T-helper 17 cell (primary cell): ENCODE measurements around the gene AKT3. TPM values are rescaled to one million over a fixed set of nuclear protein-coding genes. Genes with fewer than 3 reads are reported as not detected.

Experiments used
- ATAC-seq: fragments of 150-1000 bp; cut with Tn5 transposase; 2 replicates; pipeline ENCODE4 v1.10.0; 2021; ENCODE audit warnings: mild to moderate bottlenecking, moderate library complexity
- DNase-seq, 3 donors: peaks; one replicate each; pipeline versions ENCODE4 v3.0.0 to v3.0.0-alpha.2; 2020 to 2021
- H3K9me3 ChIP-seq: one replicate; pipeline ENCODE4 v1.7.0; 2013; ENCODE audit warnings: low read length, mild to moderate bottlenecking; ENCODE audit not compliant: control insufficient read depth, poor library complexity, severe bottlenecking
- H3K27ac Mint-ChIP-seq: one replicate; pipeline ENCODE4 v1.8.0; 2022; ENCODE audit warnings: mild to moderate bottlenecking, moderate library complexity, mixed read lengths
- H3K27me3 Mint-ChIP-seq: one replicate; pipeline ENCODE4 v1.8.0; 2022; ENCODE audit warnings: mixed read lengths
- H3K36me3 Mint-ChIP-seq: one replicate; pipeline ENCODE4 v1.8.0; 2022; ENCODE audit warnings: low read depth, mixed read lengths
- H3K4me1 Mint-ChIP-seq: one replicate; pipeline ENCODE4 v1.8.0; 2022; ENCODE audit warnings: mild to moderate bottlenecking, mixed read lengths
- H3K4me3 Mint-ChIP-seq: one replicate; pipeline ENCODE4 v1.8.0; 2022; ENCODE audit warnings: mild to moderate bottlenecking, moderate library complexity, mixed read lengths
- total RNA-seq, 4 donors: library from RNA in 2 of 4; stranded (reverse) in 2 of 4; gene quantifications; one replicate each; pipeline ENCODE4 v1.2.3 and lab custom pipeline; 2022 to 2026

The AKT3 gene
- total RNA-seq, 2 donors from 2014 or later: 96.0 to 103 TPM

DNA sequence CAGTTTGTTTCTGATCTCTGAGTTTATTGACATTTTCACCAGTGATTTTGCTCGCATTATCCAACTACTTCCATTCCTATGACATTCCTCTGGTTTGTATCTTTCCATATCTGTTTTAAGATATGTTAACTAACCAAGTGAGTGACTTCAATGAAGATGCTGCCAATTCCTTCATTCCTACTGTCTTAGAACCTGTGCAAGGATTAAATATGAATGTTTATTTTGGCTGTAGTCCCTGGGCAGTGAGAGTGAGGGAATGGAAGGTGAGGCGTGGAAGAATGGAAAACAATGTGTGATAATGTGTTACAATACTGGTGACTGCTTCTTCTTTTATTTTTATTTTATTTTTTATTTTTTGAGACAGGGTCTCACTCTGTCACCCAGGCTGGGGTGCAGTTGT is 411.2 kb downstream of the AKT3 start:
- no peak for DNase-seq
- peaks cover 9% of the 10 kb centered on the region for H3K4me1 Mint-ChIP-seq
- no peaks in the 10 kb centered on the region for H3K27me3 Mint-ChIP-seq
- H3K9me3 ChIP-seq: no peaks in the 10 kb centered on the region
- no peak for ATAC-seq
- no peak overlapping the region for H3K27ac Mint-ChIP-seq
- no peak overlapping the region for H3K4me3 Mint-ChIP-seq
- H3K36me3 Mint-ChIP-seq: peaks cover 5% of the 10 kb centered on the region

Other genes with a start within 250 kb of the AKT3 start
- gene ZBTB18, start 201.0 kb upstream of the AKT3 start, total RNA-seq: 10 to 100 TPM; 26.3 to 29.1 TPM